Right atrium auricular region (tissue), 2 donors: ENCODE results near the gene AHI1. TPM values are rescaled to one million over a fixed set of nuclear protein-coding genes. Genes with fewer than 3 reads are reported as not detected.

ENCODE experiments used
- DNase-seq: peaks from one replicate; pipeline ENCODE4 v3.0.0-alpha.2; 2019; ENCODE audit warnings: low spot score
- H3K27ac ChIP-seq, 2 donors: fragments of 200-600 bp; sonication (generic); 1 replicate in 1 of 2; 2 replicates in 1 of 2; pipeline ENCODE4 v1.5.1; 2016 to 2019
- H3K27me3 ChIP-seq, 2 donors: fragments of 200-600 bp; sonication (generic); one replicate each; pipeline versions ENCODE4 v1.5.1 to v1.6.0; 2017 to 2019
- H3K36me3 ChIP-seq: fragments of 200-600 bp; sonication (generic); one replicate; pipeline ENCODE4 v1.5.1; 2016
- H3K4me1 ChIP-seq, 2 donors: fragments of 200-600 bp; sonication (generic); one replicate each; pipeline versions ENCODE4 v1.5.1 to v1.6.0; 2017 to 2019
- H3K4me3 ChIP-seq, 2 donors: fragments of 200-600 bp; sonication (generic); 1 replicate in 1 of 2; 2 replicates in 1 of 2; pipeline ENCODE4 v1.5.1; 2017 to 2019; ENCODE audit warnings: mild to moderate bottlenecking in 1 of 2, moderate library complexity in 1 of 2
- H3K9me3 ChIP-seq, 2 donors: fragments of 200-600 bp; sonication (generic); one replicate each; pipeline ENCODE4 v1.5.1; 2019
- total RNA-seq, 2 donors: library from RNA; depleted of rRNA; stranded (reverse); fragments of >200 nt; gene quantifications; one replicate each; pipeline ENCODE4 v1.1.0, GENCODE V29; 2016
- TF ChIP-seq, protein P1 (sequence below), 2 donors: fragments of 200-600 bp; sonication (generic); IDR thresholded peaks; one replicate each; pipeline ENCODE4 v1.5.1; 2019; ENCODE audit warnings: antibody characterized with exemption in 2 of 2

Gene AHI1
- total RNA-seq, 2 donors from 2014 or later = 8.5 to 10.2 TPM

DNA sequence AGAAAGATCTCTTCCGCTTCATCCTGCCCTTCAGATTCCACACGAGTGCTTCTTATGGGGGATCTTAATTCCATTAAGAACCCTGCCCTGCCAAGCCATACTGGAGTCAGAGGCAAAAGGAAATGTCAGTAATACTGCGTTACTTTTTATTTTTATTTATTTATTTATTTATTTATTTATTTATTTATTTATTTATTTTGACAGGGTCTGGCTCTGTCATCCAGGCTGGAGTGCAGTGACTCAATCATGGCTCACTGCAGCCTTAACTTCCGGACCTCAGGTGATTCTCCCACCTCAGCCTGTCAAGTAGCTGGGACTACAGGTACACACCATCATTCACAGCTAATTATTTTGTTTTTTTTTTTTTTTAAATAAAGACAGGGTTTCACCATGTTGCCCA, 236.9 kb downstream of the AHI1 start:
- no peak for DNase-seq
- no peak overlapping the region for H3K27ac ChIP-seq
- no peaks in the 10 kb centered on the region for H3K27me3 ChIP-seq
- no peaks in the 10 kb centered on the region for H3K9me3 ChIP-seq
- TF ChIP-seq, protein P1, sequence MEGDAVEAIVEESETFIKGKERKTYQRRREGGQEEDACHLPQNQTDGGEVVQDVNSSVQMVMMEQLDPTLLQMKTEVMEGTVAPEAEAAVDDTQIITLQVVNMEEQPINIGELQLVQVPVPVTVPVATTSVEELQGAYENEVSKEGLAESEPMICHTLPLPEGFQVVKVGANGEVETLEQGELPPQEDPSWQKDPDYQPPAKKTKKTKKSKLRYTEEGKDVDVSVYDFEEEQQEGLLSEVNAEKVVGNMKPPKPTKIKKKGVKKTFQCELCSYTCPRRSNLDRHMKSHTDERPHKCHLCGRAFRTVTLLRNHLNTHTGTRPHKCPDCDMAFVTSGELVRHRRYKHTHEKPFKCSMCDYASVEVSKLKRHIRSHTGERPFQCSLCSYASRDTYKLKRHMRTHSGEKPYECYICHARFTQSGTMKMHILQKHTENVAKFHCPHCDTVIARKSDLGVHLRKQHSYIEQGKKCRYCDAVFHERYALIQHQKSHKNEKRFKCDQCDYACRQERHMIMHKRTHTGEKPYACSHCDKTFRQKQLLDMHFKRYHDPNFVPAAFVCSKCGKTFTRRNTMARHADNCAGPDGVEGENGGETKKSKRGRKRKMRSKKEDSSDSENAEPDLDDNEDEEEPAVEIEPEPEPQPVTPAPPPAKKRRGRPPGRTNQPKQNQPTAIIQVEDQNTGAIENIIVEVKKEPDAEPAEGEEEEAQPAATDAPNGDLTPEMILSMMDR (IDR thresholded peaks at IDR 0.05) = no peak
- H3K36me3 ChIP-seq = no peaks in the 10 kb centered on the region
- no peaks in the 10 kb centered on the region for H3K4me1 ChIP-seq
- H3K4me3 ChIP-seq = no peak overlapping the region

DNA sequence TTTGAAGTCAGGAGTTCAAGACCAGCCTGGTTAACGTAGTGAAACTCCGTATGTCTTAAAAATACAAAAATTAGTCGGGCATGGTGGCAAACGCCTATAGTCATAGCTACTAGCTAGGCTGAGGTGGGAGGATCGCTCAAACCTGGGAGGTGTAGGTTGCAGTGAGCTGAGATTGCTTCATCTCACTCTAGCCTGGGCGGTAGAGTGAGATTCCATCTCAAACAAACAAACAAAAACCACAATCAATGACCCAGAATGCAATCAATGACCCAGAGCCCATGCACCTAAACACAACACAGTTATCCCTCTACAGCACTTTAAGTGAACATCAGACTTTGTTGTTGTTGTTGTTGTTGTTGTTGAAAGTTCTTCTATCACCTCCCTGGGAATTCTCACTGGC, 238.6 kb downstream of the AHI1 start:
- DNase-seq = no peak
- Histone ChIP-seq H3K27ac (no peak overlapping the region), H3K9me3 (no peaks in the 10 kb centered on the region), H3K36me3 (no peaks in the 10 kb centered on the region), H3K27me3 (no peaks in the 10 kb centered on the region), H3K4me3 (no peak overlapping the region), H3K4me1 (no peaks in the 10 kb centered on the region)
- TF ChIP-seq, protein P1 (IDR thresholded peaks at IDR 0.05) = no peak

DNA sequence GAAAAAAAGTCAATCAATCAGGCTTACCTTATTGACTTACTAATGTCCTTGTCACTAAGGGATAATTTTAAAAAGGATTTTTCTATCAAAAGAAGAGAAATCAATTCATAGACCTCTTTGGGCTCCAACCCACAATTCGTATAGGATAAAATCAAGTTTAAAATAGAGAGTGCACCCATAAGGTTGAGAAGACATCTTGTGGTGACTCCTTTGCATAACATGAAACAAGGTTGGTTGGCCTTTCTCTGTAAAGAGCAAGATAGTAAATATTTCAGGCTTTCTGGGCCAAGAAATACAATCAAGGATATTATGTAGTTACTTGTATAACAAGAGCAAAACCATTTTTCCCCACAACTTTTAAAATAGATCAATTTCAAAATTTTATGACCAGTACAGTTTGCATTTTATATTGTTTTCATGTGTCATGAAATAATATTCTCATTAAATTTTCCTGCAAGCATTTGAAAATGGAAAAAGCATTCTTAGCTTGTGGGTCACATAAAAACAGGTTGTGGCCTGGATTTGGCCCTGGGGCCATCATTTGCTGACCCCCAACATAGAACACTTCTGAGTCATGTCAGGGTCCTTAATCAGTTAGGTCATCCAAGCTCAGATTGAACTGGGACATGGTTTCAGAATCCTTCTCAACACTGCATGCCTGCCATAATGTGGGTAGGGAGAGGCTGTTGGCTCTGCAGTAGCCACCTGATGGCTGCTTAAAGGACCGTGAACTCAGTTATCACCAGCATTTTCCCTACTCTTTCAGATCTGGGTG, 239.7 kb downstream of the AHI1 start:
- no peaks in the 10 kb centered on the region for H3K4me1 ChIP-seq
- DNase-seq = no peak
- TF ChIP-seq, protein P1 (IDR thresholded peaks at IDR 0.05) = no peak
- H3K9me3 ChIP-seq = no peaks in the 10 kb centered on the region
- H3K4me3 ChIP-seq = no peak overlapping the region
- H3K27ac ChIP-seq = no peak overlapping the region
- no peaks in the 10 kb centered on the region for H3K27me3 ChIP-seq
- H3K36me3 ChIP-seq = no peaks in the 10 kb centered on the region

DNA sequence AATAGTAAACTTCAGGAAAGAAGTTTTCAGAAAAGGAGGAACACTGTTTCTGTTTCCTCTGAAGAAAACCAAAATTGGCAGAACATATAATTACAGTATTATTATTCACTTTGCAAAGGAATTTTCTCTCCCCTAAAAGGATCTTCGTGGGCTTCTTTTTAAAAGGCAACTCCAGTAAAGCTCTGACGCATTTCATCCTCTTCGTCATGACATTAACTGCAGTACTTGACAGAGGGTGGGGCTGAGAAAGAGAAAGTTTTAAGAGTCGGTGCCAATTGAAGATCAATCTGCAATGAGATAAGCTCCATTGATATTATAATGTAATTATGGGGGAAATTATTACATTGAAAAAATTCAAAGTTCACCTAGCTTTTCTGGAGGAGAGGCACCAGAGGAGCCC, 240.7 kb downstream of the AHI1 start:
- DNase-seq = no peak
- Histone ChIP-seq H3K9me3 (no peaks in the 10 kb centered on the region), H3K36me3 (no peaks in the 10 kb centered on the region), H3K27me3 (no peaks in the 10 kb centered on the region), H3K27ac (no peak overlapping the region), H3K4me3 (no peak overlapping the region), H3K4me1 (no peaks in the 10 kb centered on the region)
- TF ChIP-seq, protein P1 (IDR thresholded peaks at IDR 0.05) = no peak

DNA sequence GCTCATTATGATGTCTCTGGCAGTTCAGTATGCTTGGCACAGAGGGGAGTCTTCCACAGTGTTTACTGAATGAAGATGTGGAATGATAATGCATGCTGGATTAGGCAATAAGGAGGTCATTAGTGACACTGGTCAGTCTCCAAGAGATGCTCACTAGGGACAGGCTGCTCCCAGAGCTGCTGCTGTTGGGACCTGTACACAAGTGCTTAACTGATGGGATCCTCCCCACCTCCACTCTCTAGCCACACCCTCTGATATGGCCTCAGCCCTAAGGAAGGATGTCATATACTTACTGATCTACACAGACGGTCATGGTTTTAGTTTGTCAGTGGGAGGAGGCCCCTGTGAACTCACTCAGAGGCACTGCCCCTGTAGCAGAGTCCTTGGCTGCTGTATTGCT, 243.1 kb downstream of the AHI1 start:
- H3K9me3 ChIP-seq = no peaks in the 10 kb centered on the region
- H3K4me1 ChIP-seq = no peaks in the 10 kb centered on the region
- no peak for DNase-seq
- H3K27ac ChIP-seq = no peak overlapping the region
- no peaks in the 10 kb centered on the region for H3K27me3 ChIP-seq
- TF ChIP-seq, protein P1 (IDR thresholded peaks at IDR 0.05) = no peak
- no peaks in the 10 kb centered on the region for H3K36me3 ChIP-seq
- no peak overlapping the region for H3K4me3 ChIP-seq
